GM21717 (cell line): ENCODE data around the gene BLOC1S1.
"Not testable (repeated sequence)": the region's sequence is repeated elsewhere in the genome, so short reads cannot be mapped to it uniquely, and the experiment has no call there.

Source experiments
- ATAC-seq: cut with Tn5 transposase; IDR thresholded peaks from one replicate; pipeline ENCODE4 v1.9.1; 2021; ENCODE audit warnings: mild to moderate bottlenecking, moderate library complexity; ENCODE audit not compliant: unreplicated experiment

The BLOC1S1 gene

GRCh38 chr12:55743406-55744339, 27.8 kb downstream of the BLOC1S1 start:
- ATAC-seq = peak; percentile 44

DNA sequence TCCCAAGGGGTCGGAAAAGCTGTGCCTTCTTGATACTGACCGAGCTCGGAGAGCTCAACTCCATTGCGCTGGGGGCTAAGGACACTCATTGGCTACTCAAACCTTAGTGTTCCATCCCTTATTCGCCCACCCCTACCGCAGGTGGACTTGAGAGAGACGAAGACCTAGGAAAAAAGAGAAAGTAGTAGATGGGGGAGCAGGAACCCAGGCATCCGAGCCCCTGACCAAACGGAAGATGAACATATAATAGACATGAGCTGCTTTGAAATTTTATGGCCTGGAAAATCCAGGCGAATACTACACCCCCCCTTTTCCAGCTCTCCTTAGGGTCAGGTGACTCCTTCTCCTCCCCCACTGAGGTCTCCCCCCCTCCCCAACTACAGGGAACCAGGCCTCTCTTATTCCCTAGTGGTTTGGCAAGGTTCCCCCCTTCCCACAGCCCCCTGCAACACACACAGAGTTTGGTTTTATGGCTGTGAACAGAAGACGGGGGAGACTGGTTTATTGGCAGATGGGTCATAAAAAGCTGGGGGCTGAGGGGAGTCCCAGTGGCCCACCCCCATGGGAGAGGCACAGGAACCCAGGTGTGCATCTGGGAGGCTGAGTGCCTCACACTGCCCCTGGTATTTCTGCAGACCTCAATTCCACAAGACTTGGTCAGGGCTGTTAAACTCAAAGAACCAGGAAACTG, 28.6 kb downstream of the BLOC1S1 start:
- no peak for ATAC-seq

DNA sequence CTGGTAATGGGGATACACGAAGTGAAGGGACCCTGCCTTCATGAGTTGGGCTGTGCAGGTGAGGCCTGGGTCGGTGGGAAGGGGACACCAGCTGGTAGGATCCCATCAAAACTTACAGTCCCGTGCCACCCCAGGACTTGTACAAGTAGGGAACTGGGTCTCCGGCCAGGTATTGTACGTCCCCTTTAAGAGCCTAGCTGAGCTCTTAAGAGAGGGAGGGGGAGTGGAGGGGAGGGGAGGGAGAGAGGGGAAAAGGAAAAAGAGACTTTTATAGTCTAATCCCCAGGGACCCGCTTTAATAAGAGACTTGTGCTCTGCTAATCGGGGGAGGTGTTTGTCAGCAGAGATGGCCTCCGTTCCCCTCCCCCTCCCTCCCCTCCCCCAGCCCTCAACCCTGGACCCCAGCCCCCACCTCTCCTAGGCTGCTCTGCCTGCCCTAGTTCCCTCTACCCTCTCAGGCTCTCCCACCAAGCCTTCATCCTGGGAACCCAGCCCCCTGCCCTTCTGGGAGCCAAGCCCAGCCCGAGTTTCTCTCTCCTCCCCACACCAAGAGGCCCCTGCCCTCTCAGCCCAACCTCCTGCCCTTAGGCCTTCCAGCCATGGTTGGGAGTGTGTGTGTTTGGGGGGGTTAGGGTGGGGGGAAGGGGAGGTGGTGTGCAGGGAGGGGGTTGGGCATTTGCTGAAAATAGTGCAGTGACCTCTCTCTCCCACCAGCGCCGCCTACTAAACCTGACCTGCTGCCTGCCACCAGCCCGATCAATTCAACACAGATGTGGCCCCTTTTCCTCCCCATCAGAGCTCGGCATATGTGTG, 29.7 kb downstream of the BLOC1S1 start:
- no peak for ATAC-seq

DNA sequence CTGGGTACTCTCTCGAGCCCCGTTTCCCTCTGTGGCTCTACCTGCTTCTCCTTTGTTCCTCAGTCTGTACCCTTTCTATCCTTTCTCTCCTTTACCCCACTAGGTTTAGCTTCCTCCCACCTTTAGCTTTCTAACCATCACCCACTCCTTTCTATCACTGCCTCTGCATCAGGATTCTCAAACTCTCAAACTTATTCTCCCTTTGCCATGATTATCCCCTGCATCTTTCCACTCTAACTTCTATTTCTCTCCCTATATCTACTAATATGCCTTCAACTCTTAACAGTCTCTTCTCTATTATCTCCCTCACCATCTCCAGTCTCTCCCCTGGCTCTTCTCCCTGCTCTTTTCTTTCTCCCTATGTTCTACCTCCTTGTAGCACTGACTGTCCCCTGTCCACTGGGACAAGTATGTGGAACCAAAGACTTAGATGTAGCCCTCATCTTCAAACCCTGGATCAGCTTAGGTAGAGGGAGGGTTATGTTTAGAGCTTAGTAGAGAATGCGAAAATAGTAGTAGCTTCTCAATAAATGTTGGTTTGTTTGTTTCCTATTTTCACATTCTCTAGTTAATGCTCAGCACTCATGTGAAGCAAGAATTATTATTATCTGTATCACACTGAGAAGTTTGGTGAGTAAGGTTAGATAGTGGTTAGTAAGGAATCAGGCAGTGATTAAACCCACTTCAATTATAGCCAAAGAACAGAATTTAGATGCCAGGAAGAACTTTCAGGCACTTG, 30.5 kb downstream of the BLOC1S1 start:
- no peak for ATAC-seq

DNA sequence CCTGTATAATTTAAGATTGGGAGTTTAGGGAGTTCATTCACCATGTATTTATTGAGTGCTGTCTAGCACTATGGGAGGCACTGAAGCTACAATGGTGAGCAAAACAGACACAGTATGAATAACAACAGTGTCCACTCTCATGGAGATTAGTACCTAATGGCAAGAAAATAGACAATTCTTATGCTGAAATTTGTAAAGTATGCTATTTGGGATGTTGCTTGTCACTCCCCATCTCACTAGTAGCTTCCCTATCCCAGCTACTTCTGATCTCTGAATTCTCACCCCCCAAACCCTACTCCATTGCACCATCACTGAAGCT, 31.0 kb downstream of the BLOC1S1 start:
- ATAC-seq = no peak

DNA sequence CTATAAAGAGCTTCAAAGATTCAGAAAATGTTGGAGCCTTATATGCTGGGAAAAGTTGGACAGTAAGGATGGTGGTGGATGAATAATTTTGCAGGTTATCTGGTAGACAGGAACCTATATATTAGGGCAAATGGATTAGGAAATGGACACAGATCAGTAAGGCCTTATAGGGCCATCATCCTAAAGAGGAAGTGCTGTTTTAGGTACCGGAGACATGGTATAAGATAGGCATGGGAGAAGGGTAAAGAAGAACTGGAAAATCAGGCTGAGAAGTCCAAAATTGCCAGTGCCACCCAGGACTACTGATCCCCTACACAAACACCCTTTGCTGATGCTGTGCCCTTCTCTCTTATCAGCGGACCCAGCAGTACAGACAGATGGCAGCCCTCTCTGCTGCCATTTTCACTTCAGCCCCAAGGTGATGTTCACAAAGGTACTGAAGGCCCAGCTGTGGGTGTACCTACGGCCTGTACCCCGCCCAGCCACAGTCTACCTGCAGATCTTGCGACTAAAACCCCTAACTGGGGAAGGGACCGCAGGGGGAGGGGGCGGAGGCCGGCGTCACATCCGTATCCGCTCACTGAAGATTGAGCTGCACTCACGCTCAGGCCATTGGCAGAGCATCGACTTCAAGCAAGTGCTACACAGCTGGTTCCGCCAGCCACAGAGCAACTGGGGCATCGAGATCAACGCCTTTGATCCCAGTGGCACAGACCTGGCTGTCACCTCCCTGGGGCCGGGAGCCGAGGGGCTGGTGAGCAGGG, 32.6 kb downstream of the BLOC1S1 start:
- no peak for ATAC-seq

- ATAC-seq = no peak
These were observed 39.4 kb downstream of the BLOC1S1 start for GRCh38 chr12:55755246-55755645.

GRCh38 chr12:55757701-55758100, 41.9 kb downstream of the BLOC1S1 start:
- ATAC-seq = no peak

GRCh38 chr12:55758575-55758974, 42.7 kb downstream of the BLOC1S1 start:
- ATAC-seq = not testable (repeated sequence)

- no peak for ATAC-seq
These were observed 44.8 kb downstream of the BLOC1S1 start for GRCh38 chr12:55760663-55761062.

DNA sequence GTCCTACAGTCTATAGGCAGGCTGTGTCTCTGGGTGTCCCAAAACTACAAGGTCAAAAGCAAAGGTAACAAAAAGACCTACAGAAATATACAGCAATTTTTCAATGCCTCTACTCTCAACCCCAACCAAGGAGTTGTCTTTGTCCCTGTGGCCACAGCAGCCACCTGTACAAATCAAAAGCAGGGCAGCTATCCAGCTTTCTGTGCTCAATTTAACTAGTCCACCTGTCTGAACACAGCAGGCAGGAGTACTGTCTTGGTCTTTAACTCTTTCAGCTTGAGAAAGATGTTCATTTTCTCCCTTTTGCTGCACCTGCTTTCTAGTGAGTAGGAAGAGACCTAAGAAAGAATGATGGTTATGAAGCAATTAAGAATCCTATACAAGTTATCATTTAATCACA, 46.8 kb downstream of the BLOC1S1 start:
- no peak for ATAC-seq

DNA sequence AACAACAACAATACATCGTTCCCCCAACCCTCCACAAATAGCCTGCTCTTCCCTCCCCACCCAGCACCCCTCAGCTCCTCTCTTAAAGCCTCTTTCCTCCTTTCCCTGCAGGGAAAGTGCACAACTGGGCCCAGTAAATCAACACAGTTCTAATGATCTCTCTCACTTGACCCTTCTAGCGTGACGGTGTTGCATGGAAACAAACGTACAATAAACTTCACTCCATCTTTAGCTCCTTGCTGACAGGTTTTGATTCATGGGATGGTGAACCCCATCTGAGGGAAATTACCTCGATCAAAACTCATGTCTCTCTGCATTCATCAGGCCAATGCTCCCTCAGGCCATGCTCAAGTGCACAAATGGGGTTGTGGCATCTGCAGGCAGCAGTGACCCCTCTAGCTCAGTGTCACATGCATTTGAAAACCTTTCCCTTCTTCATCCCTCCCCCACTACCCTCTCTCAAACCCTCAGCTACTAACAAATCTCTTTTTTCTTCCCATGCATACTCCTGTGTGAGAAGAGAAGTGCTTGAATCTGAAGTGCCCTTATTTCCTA, 50.0 kb downstream of the BLOC1S1 start:
- ATAC-seq = no peak

GRCh38 chr12:55767156-55767555, 51.3 kb downstream of the BLOC1S1 start:
- no peak for ATAC-seq
